Neuron (in vitro differentiated cells): ENCODE measurements around the gene RAP1A.
"Not testable (repeated sequence)": the region's sequence is repeated elsewhere in the genome, so short reads cannot be mapped to it uniquely, and the experiment has no call there.

Experiments used
- H2AFZ ChIP-seq: one replicate; pipeline ENCODE4 v1.6.1; 2013; ENCODE audit warnings: low read depth, mild to moderate bottlenecking, inconsistent platforms, low read length, moderate library complexity
- H3K27me3 ChIP-seq: one replicate; pipeline ENCODE4 v1.6.1; 2013; ENCODE audit warnings: low read length; ENCODE audit not compliant: insufficient read depth
- H3K36me3 ChIP-seq: one replicate; pipeline ENCODE4 v1.6.1; 2013; ENCODE audit warnings: low read length; ENCODE audit not compliant: insufficient read depth
- H3K4me1 ChIP-seq: one replicate; pipeline ENCODE4 v1.6.1; 2013; ENCODE audit warnings: low read length; ENCODE audit not compliant: insufficient read depth
- H3K4me3 ChIP-seq: 2 replicates; pipeline ENCODE4 v1.5.1; 2013; ENCODE audit warnings: mild to moderate bottlenecking, low read length, moderate library complexity
- H3K9me3 ChIP-seq: one replicate; pipeline ENCODE4 v1.6.1; 2013; ENCODE audit warnings: low read length

Gene RAP1A

DNA sequence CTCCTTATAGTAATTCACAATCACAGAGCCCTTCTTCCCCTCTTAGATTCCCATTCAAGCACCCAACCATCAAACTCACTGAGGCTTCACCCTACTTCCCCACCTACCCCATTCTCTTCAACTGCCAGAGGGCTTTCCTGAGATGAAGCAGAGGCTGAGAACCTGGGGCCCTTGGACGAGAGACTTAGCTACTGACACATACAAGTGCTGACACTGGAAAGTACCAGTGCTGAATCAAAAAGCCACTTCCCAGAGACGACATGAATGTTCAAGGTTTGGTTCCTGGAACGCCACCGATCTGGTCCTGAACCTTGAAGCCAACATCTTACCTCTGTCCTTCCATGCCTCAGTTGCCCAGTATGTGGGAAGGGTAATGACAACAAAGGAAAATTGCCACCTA, 16.6 kb upstream of the RAP1A start:
- H3K27me3 ChIP-seq, result no peaks in the 10 kb centered on the region

GRCh38 chr1:111603979-111604378, 15.6 kb upstream of the RAP1A start:
- H2AFZ ChIP-seq, result no peak overlapping the region
- H3K36me3 ChIP-seq, result no peaks in the 10 kb centered on the region
- peaks cover 5% of the 10 kb centered on the region for H3K4me1 ChIP-seq
- H3K9me3 ChIP-seq, result peaks cover 3% of the 10 kb centered on the region
- no peak overlapping the region for H3K4me3 ChIP-seq
- no peaks in the 10 kb centered on the region for H3K27me3 ChIP-seq

More for the DNA sequence above, 16.6 kb upstream of the RAP1A start:
- Histone ChIP-seq H3K36me3 (no peaks in the 10 kb centered on the region), H3K9me3 (no peaks in the 10 kb centered on the region), H2AFZ (no peak overlapping the region), H3K4me3 (no peak overlapping the region), H3K4me1 (peaks cover 5% of the 10 kb centered on the region)

GRCh38 chr1:111604931-111605330, 14.7 kb upstream of the RAP1A start:
- Histone ChIP-seq H3K36me3 (no peaks in the 10 kb centered on the region), H2AFZ (no peak overlapping the region), H3K4me3 (no peak overlapping the region), H3K27me3 (no peaks in the 10 kb centered on the region), H3K9me3 (peaks cover 5% of the 10 kb centered on the region), H3K4me1 (peaks cover 5% of the 10 kb centered on the region)

DNA sequence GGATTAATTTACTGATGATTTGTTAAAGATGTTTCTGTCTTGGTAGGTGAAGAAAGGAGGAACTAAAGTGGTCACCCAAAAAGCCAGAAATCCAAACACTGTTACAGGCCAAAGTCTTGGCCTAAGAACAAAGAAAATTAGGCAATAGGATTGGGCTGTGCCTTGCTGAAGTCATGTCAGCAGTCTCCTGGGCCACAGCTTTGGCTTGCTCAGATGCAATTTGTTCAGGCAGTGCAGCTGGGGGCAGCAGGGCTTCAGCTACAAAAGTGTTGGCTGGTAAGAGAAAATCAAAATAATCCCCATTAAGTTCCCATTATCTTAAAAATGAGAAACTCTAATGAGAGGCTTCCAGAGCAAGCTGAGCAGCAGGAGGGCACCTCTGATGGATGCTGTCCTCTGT, 14.0 kb upstream of the RAP1A start:
- Histone ChIP-seq H3K36me3 (no peaks in the 10 kb centered on the region), H3K27me3 (no peaks in the 10 kb centered on the region), H3K4me1 (peaks cover 5% of the 10 kb centered on the region), H3K9me3 (peaks cover 5% of the 10 kb centered on the region), H3K4me3 (no peak overlapping the region), H2AFZ (peak overlapping the region; percentile 52)

DNA sequence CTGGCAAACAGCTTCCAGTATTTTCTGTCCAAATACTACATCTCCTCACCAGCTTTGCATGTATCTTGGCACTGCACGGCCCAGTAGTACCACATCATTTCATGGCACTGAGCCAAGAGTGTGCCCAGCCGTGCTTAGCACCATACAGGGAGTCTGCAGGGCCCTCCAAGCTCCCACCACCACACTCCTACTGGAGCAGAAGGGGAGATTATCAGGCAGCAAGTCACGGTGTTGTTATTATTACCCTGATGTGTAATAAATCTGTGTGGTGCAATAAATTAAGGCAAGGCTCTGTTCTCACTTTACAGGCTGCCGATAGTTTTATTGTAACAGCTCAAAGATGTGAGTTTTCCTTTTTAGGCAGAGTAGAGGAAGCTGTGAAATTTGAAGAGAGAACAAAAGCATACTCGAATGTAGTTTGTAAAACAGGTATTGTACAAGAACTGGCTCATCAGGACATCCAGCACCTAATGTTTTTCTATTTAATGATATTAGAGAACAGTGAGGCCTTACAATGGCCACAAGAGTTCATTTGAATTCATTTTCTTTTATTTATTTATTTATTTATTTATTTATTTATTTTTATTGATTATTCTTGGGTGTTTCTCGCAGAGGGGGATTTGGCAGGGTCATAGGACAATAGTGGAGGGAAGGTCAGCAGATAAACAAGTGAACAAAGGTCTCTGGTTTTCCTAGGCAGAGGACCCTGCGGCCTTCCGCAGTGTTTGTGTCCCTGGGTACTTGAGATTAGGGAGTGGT, 13.0 kb upstream of the RAP1A start:
- not testable (repeated sequence) for H3K4me3 ChIP-seq, H3K9me3 ChIP-seq, H2AFZ ChIP-seq, H3K4me1 ChIP-seq, H3K27me3 ChIP-seq, H3K36me3 ChIP-seq

- not testable (repeated sequence) for H3K4me3 ChIP-seq, H3K4me1 ChIP-seq, H2AFZ ChIP-seq, H3K9me3 ChIP-seq, H3K36me3 ChIP-seq, H3K27me3 ChIP-seq
Measured at GRCh38 chr1:111608528-111608927, 11.1 kb upstream of the RAP1A start.

DNA sequence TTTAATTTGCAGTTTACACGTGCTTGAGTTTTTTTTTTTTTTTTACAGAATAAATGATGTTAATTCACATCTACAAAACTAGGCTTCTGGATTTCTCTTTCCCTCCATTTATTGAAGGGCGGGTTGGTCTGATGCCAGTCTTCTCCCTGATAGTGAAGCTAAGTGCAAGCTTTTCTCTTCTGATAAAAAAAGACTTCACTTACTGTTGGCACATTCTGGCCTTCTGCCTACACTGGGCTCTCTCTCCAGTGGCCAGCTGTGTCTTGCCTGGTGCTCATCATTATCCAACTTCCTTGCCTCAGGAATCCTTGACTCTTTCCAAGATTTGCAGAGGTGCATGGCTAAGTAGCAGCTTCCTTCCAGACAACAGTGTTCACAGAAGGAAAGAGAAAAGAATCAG, 7.6 kb upstream of the RAP1A start:
- Histone ChIP-seq H3K9me3 (peaks cover 5% of the 10 kb centered on the region), H3K36me3 (no peaks in the 10 kb centered on the region), H2AFZ (no peak overlapping the region), H3K27me3 (no peaks in the 10 kb centered on the region), H3K4me3 (no peak overlapping the region), H3K4me1 (no peaks in the 10 kb centered on the region)

DNA sequence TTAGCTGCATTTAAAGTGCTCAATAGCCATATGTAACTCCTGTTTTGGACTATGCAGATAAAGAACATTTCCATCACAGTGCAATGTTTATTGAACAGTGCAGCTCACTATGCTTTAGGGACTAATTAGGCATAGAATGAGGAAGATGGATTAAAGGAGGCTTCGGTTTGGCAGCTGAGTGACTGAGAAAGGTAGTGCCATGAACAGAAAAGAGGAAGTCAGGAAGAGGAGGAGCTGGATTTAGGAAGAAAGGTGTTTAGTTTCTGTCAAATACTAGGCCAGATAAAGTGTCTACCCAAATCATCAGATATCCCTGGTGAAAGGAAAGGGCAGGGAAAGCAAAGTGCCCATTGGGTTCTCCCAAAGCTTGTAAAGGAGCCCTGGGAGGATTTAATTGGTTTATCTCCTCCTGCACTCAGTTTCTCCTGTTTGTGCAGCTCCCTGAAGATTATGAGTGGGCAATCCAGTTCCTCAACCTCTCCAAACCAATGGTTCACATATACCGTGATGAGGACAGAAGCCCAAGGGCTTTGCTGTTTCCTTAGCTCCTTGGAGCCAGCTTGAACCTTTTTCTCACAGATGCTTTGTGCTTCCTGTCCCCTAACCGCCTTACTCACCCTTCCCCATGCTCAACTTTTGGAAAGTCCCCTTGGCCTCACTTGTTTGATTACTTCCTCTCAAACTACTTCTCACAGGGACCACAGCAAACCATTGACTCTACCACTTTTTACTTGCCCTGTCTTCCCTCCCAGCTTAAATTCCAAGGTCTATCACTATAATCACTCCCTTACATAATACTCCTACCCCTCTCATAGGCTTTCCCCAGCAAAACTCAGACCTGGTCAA, 3.5 kb upstream of the RAP1A start:
- Histone ChIP-seq H3K27me3 (no peaks in the 10 kb centered on the region), H3K36me3 (no peaks in the 10 kb centered on the region), H2AFZ (no peak overlapping the region), H3K9me3 (no peaks in the 10 kb centered on the region), H3K4me3 (no peak overlapping the region), H3K4me1 (peaks cover 6% of the 10 kb centered on the region)

- H3K4me1 ChIP-seq, result peaks cover 12% of the 10 kb centered on the region
- H3K4me3 ChIP-seq, result no peak overlapping the region
- H3K9me3 ChIP-seq, result no peaks in the 10 kb centered on the region
- no peak overlapping the region for H2AFZ ChIP-seq
- no peaks in the 10 kb centered on the region for H3K36me3 ChIP-seq
- H3K27me3 ChIP-seq, result no peaks in the 10 kb centered on the region
Measured at GRCh38 chr1:111618081-111618480, 1.5 kb upstream of the RAP1A start.

GRCh38 chr1:111618961-111619634, 491 bp upstream of the RAP1A start:
- no peaks in the 10 kb centered on the region for H3K36me3 ChIP-seq
- H3K9me3 ChIP-seq, result no peaks in the 10 kb centered on the region

GRCh38 chr1:111620441-111620971, 917 bp downstream of the RAP1A start:
- no peaks in the 10 kb centered on the region for H3K27me3 ChIP-seq
- no peak overlapping the region for H2AFZ ChIP-seq

More at GRCh38 chr1:111618961-111619634, 491 bp upstream of the RAP1A start:
- Histone ChIP-seq H2AFZ (peak overlapping the region; percentile 87), H3K4me1 (peaks cover 12% of the 10 kb centered on the region), H3K4me3 (peak overlapping the region; percentile 53), H3K27me3 (no peaks in the 10 kb centered on the region)

GRCh38 chr1:111621050-111621449, 1.5 kb downstream of the RAP1A start:
- Histone ChIP-seq H3K4me3 (peak overlapping the region; percentile 67), H3K9me3 (no peaks in the 10 kb centered on the region), H3K27me3 (no peaks in the 10 kb centered on the region), H3K36me3 (no peaks in the 10 kb centered on the region), H2AFZ (no peak overlapping the region), H3K4me1 (peaks cover 12% of the 10 kb centered on the region)

More at GRCh38 chr1:111620441-111620971, 917 bp downstream of the RAP1A start:
- Histone ChIP-seq H3K9me3 (no peaks in the 10 kb centered on the region), H3K4me1 (peaks cover 12% of the 10 kb centered on the region), H3K4me3 (peak overlapping the region; percentile 67), H3K36me3 (no peaks in the 10 kb centered on the region)

- Histone ChIP-seq H3K9me3 (no peaks in the 10 kb centered on the region), H2AFZ (no peak overlapping the region), H3K4me3 (no peak overlapping the region), H3K4me1 (peaks cover 12% of the 10 kb centered on the region), H3K27me3 (no peaks in the 10 kb centered on the region), H3K36me3 (no peaks in the 10 kb centered on the region)
Measured at GRCh38 chr1:111622166-111622565, 2.6 kb downstream of the RAP1A start.
